ENCODE data around the gene FXYD2. TPM values are rescaled to one million over a fixed set of nuclear protein-coding genes. Genes with fewer than 3 reads are reported as not detected.

Gene FXYD2
- total and polyA plus RNA-seq, 2 of the 8 experiments (the other 6 are each of a cell fraction or from before 2014, with no cell fraction given), result 0.89 to 1.1 TPM

DNA sequence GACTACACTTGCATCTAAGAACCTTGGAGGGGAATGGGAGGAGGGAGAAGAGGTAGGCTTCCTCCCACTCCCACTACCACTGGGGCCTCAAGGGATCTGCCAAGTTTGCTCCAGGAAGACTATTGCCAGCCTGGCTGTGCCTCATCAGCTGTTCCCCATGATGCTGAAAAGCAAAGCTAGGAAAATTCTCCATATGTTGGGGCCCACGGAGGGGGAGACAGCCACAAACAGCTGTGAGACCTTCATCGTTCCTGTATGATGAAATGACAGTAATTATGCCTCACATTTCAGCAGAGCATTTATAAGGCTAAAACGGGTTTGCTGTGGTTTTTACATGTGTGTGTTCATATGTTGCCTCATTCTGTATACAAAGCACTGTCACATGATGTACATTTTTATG is 34.3 kb downstream of the FXYD2 start:
- H2BK12ac ChIP-seq (ENCODE audit: low read depth, low read length), result 0 out of 2 replicates have a peak overlapping the region, but pooled peaks have one; percentile 27
- FAIRE-seq (no peak), DNase-seq (ENCODE audit: low read depth in 1 of 2, low spot score in 2 of 2) (no peak)
- H4K20me1 ChIP-seq (replicated peaks in 1 of 2; ENCODE audit: control insufficient read depth in 1 of 2, insufficient read depth in 2 of 2, low read length in 2 of 2), result no peaks in the 10 kb centered on the region
- H3K23ac ChIP-seq (ENCODE audit: insufficient read length), result no peak overlapping the region
- no peak overlapping the region for H4K5ac ChIP-seq (ENCODE audit: insufficient read length, low read depth, low read length)
- no peak overlapping the region for H2BK20ac ChIP-seq (ENCODE audit: low read length)
- no peak overlapping the region for H3K14ac ChIP-seq (ENCODE audit: insufficient read length)
- no peak overlapping the region for H3K4ac ChIP-seq (replicated peaks; ENCODE audit: insufficient read length, low read depth, low read length)
- 73% methylated on average over 3 of the region's 3 CpGs; no CpG with 5 or more reads in 1 of the 2 experiments for WGBS, 2 experiments (ENCODE audit: extremely low coverage in 1 of 2, insufficient coverage in 1 of 2, insufficient read length in 1 of 2, insufficient replicate concordance in 2 of 2, low coverage in 1 of 2, low lambda C conversion rate in 2 of 2, missing lambda C conversion rate in 1 of 2)
- no peaks in the 10 kb centered on the region for H3K79me2 ChIP-seq (ENCODE audit: control insufficient read depth in 1 of 2, insufficient read depth in 2 of 2, low read length in 2 of 2)
- CTCF ChIA-PET (ENCODE audit: partially characterized antibody), result interaction anchor here (0.6 to 1.8 kb wide), 7 partner anchors 9 to 346 kb away, joined by 3 to 7 read pairs (median 4); no protein-coding TSS in a partner anchor
- POLR2A ChIA-PET (ENCODE audit: partially characterized antibody), result interaction anchor here (0.6 kb wide), 1 partner anchor 68 kb away, joined by 3 read pairs; no protein-coding TSS in a partner anchor
- H3K56ac ChIP-seq (replicated peaks; ENCODE audit: insufficient read length, low read depth, low read length), result no peak overlapping the region
- no peak overlapping the region for H3K9ac ChIP-seq (replicated peaks in 1 of 4; ENCODE audit: extremely low read depth in 1 of 4, low read depth in 3 of 4, low read length in 3 of 4)
- H2BK5ac ChIP-seq (ENCODE audit: low read depth, low read length), result no peak overlapping the region
- H3K4me2 ChIP-seq (ENCODE audit: insufficient read depth in 1 of 2, low read depth in 2 of 2, low read length in 2 of 2), result no peak overlapping the region
- H4K8ac ChIP-seq (ENCODE audit: extremely low read depth, insufficient read depth, low read length), result no peak overlapping the region
- no peak overlapping the region for H3K27ac ChIP-seq (ENCODE audit: low read depth, low read length)
- no peak overlapping the region for H2BK120ac ChIP-seq (replicated peaks; ENCODE audit: low read depth, low read length)
- peaks cover 0 to 5% (median 3%) of the 10 kb centered on the region in 4 experiments; a peak in 4 of 7 replicates for H3K4me1 ChIP-seq (replicated peaks in 1 of 4; ENCODE audit: control insufficient read depth in 3 of 4, insufficient read depth in 4 of 4, low read length in 3 of 4)
- no peak overlapping the region for H2BK15ac ChIP-seq (ENCODE audit: low read length)
- H2AFZ ChIP-seq (ENCODE audit: low read length), result no peak overlapping the region
- H3K36me3 ChIP-seq (ENCODE audit: control insufficient read depth in 2 of 4, insufficient read depth in 4 of 4, low read length in 3 of 4), result no peaks in the 10 kb centered on the region
- no peak overlapping the region for H2AK5ac ChIP-seq (ENCODE audit: low read depth, low read length)
- H3K9me3 ChIP-seq (ENCODE audit: insufficient read depth in 2 of 2, low read depth in 1 of 2, low read length in 1 of 2), result no peaks in the 10 kb centered on the region
- H3K23me2 ChIP-seq (ENCODE audit: low read depth, low read length), result no peaks in the 10 kb centered on the region
- no peak overlapping the region for H3K18ac ChIP-seq (ENCODE audit: extremely low read depth, low read length)
- H4K91ac ChIP-seq (replicated peaks; ENCODE audit: insufficient read length, low read length), result no peak overlapping the region
- peaks cover under 1 to 27% (median 24%) of the 10 kb centered on the region in 4 experiments for H3K27me3 ChIP-seq (replicated peaks in 1 of 4; ENCODE audit: control insufficient read depth in 3 of 4, extremely low read depth in 1 of 4, insufficient read depth in 3 of 4, low read length in 3 of 4)
- H3K79me1 ChIP-seq (ENCODE audit: low read depth, low read length), result no peaks in the 10 kb centered on the region
- no peak overlapping the region for H3K4me3 ChIP-seq (ENCODE audit: extremely low read depth in 1 of 4, insufficient read depth in 2 of 4, low read depth in 3 of 4, low read length in 4 of 4)
- TF ChIP-seq, protein P1, sequence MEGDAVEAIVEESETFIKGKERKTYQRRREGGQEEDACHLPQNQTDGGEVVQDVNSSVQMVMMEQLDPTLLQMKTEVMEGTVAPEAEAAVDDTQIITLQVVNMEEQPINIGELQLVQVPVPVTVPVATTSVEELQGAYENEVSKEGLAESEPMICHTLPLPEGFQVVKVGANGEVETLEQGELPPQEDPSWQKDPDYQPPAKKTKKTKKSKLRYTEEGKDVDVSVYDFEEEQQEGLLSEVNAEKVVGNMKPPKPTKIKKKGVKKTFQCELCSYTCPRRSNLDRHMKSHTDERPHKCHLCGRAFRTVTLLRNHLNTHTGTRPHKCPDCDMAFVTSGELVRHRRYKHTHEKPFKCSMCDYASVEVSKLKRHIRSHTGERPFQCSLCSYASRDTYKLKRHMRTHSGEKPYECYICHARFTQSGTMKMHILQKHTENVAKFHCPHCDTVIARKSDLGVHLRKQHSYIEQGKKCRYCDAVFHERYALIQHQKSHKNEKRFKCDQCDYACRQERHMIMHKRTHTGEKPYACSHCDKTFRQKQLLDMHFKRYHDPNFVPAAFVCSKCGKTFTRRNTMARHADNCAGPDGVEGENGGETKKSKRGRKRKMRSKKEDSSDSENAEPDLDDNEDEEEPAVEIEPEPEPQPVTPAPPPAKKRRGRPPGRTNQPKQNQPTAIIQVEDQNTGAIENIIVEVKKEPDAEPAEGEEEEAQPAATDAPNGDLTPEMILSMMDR (IDR thresholded peaks at IDR 0.05; ENCODE audit: control extremely low read depth in 1 of 3, insufficient read depth in 1 of 3, low read depth in 1 of 3, low read length in 3 of 3), result no peak
- no peak for TF ChIP-seq EP300 (IDR thresholded peaks at IDR 0.05; ENCODE audit: borderline replicate concordance in 1 of 2, low read depth in 2 of 2, low read length in 2 of 2)
- TF ChIP-seq TCF12 (IDR thresholded peaks at IDR 0.05; ENCODE audit: low read depth, low read length), result no peak
- no peak for TF ChIP-seq RXRA (IDR thresholded peaks at IDR 0.05; ENCODE audit: insufficient read depth, low read depth, low read length)
- no peak for TF ChIP-seq CTBP2 (IDR thresholded peaks at IDR 0.05; ENCODE audit: borderline replicate concordance, insufficient read depth, insufficient read length, low read length)
- TF ChIP-seq GTF2F1 (IDR thresholded peaks at IDR 0.05; ENCODE audit: borderline replicate concordance, low read depth, low read length), result no peak
